ENCODE data around the gene CYP4F3. TPM values are rescaled to one million over a fixed set of nuclear protein-coding genes. Genes with fewer than 3 reads are reported as not detected.
A peak's percentile ranks its signal among the peaks of the same experiment; 100 is the strongest.
"Not testable (repeated sequence)": the region's sequence is repeated elsewhere in the genome, so short reads cannot be mapped to it uniquely, and the experiment has no call there.

CYP4F3 gene
- polyA plus RNA-seq, 6 donors from 2014 or later = not detected

DNA sequence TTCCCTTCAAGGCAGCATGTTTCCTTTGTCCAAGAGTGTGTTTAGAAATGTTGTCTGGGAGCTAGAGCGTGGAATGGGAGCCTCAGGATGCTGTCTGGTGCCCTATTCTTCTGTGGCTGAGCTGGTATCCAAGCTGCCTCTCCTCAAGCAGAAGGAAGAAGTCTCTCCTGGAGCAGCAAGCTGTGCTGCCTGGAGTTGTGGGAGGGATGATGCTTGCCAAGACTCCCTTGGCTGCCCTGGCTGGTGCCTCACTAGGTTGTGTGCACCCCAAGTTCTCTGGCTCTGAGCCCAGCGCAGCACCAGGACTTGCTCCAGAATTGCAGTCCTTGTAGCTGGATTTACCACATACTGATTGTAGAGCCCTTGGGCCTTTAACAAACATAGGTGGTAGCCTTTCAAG is 4.7 kb upstream of the CYP4F3 start:
- Mint-ChIP-seq H3K9me3 (peaks cover 0 to 7% (median 0%) of the 10 kb centered on the region in 7 donors), H3K27ac (no peak overlapping the region), H3K36me3 (no peaks in the 10 kb centered on the region), H3K4me1 (peaks cover 7 to 8% (median 8%) of the 10 kb centered on the region in 3 donors), H3K4me3 (peak overlapping the region in 1 of 8 donors; percentile 44), H3K27me3 (peaks cover 12 to 42% (median 38%) of the 10 kb centered on the region in 3 donors)
- DNase-seq (no peak), ATAC-seq (ENCODE audit: low read depth in 2 of 2) (no peak)

DNA sequence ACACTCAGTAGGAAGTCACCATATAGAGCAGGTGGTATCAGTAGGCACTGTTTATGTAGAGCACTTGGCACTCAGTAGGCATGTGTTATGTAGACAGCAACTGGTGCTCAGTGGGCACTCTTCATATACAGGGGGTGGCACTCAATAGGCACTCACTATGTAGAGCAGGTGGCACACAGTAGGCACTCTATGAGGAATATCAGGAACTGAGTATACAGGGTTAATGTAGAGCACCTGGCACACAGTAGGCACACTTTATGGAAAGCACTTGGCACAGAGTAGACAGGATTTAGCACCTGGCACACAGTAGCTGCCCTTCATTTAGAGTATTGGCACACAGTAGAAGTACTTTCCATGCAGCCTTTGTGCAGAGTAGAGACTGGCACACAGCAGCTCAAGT is 1.1 kb upstream of the CYP4F3 start:
- H3K36me3 Mint-ChIP-seq = no peaks in the 10 kb centered on the region
- H3K4me1 Mint-ChIP-seq = peaks cover 5 to 6% (median 6%) of the 10 kb centered on the region in 3 donors
- H3K4me3 Mint-ChIP-seq = no peak overlapping the region
- peaks cover 17 to 55% (median 46%) of the 10 kb centered on the region in 3 donors for H3K27me3 Mint-ChIP-seq
- no peak for DNase-seq
- no peak overlapping the region for H3K27ac Mint-ChIP-seq
- ATAC-seq (ENCODE audit: low read depth in 2 of 2) = no peak
- H3K9me3 Mint-ChIP-seq = peaks cover 0 to 5% (median under 1%) of the 10 kb centered on the region in 7 donors

DNA sequence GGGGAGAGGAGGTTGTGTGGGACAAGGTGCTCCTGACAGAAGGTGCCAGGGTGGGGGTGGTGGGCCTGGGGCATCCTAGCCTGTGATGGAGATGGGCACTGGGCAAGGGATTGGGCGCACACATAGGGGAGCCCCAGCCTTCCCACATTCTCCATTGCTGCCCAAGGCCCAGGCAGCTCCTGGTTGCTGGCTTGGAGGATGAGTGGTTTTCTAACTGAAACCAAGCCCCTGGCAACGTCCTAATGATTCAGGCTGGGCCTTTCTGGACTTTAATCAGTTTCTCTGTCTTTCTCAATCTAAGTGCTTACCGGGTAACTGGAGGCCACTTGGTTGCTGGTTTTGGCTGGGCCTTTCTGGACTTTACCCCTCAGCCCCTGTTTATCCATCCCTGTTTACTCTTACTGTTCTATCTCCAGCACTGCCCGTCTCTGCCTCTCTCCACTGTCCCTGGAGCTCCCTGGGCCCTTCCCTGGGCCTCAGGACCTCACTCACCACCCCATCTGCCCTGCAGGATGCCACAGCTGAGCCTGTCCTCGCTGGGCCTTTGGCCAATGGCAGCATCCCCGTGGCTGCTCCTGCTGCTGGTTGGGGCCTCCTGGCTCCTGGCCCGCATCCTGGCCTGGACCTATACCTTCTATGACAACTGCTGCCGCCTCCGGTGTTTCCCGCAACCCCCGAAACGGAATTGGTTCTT is 354 bp downstream of the CYP4F3 start:
- Mint-ChIP-seq H3K27ac (no peak overlapping the region), H3K27me3 (peaks cover 21 to 52% (median 36%) of the 10 kb centered on the region in 3 donors), H3K4me1 (peaks cover 5 to 6% (median 6%) of the 10 kb centered on the region in 3 donors), H3K36me3 (no peaks in the 10 kb centered on the region), H3K9me3 (peaks cover 0 to 6% (median 2%) of the 10 kb centered on the region in 7 donors), H3K4me3 (no peak overlapping the region)
- ATAC-seq (ENCODE audit: low read depth in 2 of 2) = no peak
- no peak for DNase-seq

DNA sequence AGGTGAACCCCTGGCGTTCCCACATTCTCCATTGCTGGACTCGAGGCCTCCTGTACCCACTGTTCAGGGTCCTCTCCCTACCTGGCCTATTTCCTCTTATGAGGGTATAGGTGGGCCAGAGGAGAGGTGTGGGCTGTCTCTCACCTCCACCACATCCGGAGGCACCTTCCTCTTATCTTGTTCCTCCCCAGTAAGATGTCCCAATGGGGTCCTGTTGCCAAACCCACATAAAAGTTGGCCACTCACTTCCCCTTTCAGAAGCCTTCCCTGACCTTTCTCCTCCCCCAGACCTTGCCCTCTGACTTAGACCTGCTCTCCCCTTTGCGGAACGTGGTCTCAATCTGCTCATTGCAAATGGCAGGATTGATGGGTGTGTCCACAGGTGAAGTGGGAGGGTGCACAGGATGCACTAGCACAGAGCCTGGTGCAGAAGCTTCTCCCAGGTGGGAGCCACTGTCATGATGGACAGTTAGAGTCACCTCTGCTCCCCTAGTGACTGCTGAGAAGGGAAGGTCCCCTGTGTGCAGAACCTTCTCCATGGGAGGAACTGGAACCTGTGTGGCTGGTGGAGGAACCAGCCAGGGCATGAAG is 1.3 kb downstream of the CYP4F3 start:
- DNase-seq (no peak), ATAC-seq (ENCODE audit: low read depth in 2 of 2) (peak in 1 of 2 donors; percentile 73)
- H3K36me3 Mint-ChIP-seq = no peaks in the 10 kb centered on the region
- H3K9me3 Mint-ChIP-seq = peaks cover 0 to 6% (median 2%) of the 10 kb centered on the region in 7 donors
- H3K4me1 Mint-ChIP-seq = peaks cover 5 to 6% (median 6%) of the 10 kb centered on the region in 3 donors
- H3K4me3 Mint-ChIP-seq = no peak overlapping the region
- peaks cover 26 to 51% (median 36%) of the 10 kb centered on the region in 3 donors for H3K27me3 Mint-ChIP-seq
- no peak overlapping the region for H3K27ac Mint-ChIP-seq

DNA sequence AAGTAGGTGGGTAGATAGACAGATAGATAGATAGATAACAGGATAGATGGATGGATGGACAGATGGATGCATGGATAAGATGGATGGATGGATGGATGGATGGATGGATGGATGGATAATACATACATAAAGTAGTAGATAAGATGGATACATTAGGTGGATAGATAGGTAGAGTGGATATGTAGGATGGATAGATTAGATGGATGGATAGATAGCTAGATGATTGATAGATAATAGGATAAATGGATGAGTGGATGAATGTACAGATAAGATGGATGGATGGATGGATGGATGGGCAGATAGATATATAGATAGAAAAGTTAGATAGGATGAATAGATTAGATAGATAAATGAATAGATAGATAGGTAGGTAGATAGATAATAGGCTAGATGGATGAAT is 2.1 kb downstream of the CYP4F3 start:
- Mint-ChIP-seq H3K9me3 (peaks cover 0 to 6% (median 2%) of the 10 kb centered on the region in 7 donors), H3K27me3 (peaks cover 26 to 45% (median 31%) of the 10 kb centered on the region in 3 donors), H3K4me3 (no peak overlapping the region), H3K36me3 (no peaks in the 10 kb centered on the region), H3K27ac (no peak overlapping the region), H3K4me1 (peaks cover 5 to 6% (median 6%) of the 10 kb centered on the region in 3 donors)
- ATAC-seq (ENCODE audit: low read depth in 2 of 2) (no peak), DNase-seq (no peak)

DNA sequence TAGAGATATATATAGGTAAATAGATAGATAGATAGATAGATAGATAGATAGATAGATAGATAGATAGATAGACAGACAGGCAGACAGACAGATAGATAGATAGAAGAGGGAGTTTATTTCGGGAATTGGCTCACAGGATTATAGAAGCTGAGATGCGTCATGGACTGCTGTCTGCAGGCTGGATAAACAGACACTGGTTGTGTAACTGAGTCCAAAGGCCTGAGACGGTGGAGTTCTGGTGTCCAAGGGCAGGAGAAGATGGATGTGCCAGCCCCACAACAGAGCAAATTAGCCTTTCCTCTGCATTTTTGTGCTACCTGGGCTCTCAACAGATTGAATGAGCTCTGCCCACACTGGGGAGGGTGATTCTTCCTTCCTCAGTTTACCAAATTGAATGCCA is 2.7 kb downstream of the CYP4F3 start:
- DNase-seq = no peak
- Mint-ChIP-seq H3K27ac (no peak overlapping the region), H3K36me3 (no peaks in the 10 kb centered on the region)

DNA sequence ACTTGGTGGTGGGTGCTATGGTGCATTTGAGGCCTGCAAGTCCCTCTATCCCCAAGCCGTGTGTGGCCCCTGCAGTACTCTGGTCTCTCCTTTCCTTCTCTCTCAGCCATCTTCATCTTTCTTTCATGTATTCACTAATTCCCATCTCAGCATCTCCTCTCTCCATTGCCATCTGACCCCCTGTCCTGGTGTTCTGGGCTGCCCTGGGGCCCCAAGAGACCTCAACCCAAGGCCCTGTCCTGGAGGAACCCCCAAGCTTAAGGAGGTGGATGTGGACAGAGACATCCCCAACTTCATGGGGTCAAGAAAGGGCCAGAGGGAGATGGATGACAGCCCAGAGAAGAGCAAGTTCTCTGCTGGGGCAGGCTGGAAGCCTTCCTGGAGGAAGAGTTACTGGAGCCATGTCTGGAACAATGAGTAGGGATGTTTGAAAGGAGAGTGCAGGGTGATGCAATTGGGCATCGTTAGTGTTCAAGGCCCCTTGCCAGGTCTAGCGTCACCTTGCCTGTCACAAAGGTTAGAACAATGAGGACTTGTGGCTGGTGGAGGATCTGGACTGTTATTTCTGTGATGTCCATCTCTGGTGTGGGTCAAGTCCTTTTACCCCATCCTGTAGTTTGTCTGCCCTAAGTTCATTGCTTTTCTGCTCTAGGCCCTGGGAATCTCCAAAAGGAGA is 3.5 kb downstream of the CYP4F3 start:
- no peak for ATAC-seq (ENCODE audit: low read depth in 2 of 2)
- Mint-ChIP-seq H3K36me3 (no peaks in the 10 kb centered on the region), H3K4me3 (no peak overlapping the region), H3K27me3 (peaks cover 25 to 42% (median 28%) of the 10 kb centered on the region in 3 donors), H3K4me1 (peaks cover 5 to 6% (median 6%) of the 10 kb centered on the region in 3 donors), H3K9me3 (peaks cover 0 to 6% (median 2%) of the 10 kb centered on the region in 7 donors), H3K27ac (no peak overlapping the region)
- no peak for DNase-seq

More for the DNA sequence above, 2.7 kb downstream of the CYP4F3 start:
- no peak for ATAC-seq (ENCODE audit: low read depth in 2 of 2)
- Mint-ChIP-seq H3K4me3 (no peak overlapping the region), H3K9me3 (peaks cover 0 to 6% (median 2%) of the 10 kb centered on the region in 7 donors), H3K4me1 (peaks cover 5 to 6% (median 6%) of the 10 kb centered on the region in 3 donors), H3K27me3 (peaks cover 26 to 43% (median 29%) of the 10 kb centered on the region in 3 donors)

DNA sequence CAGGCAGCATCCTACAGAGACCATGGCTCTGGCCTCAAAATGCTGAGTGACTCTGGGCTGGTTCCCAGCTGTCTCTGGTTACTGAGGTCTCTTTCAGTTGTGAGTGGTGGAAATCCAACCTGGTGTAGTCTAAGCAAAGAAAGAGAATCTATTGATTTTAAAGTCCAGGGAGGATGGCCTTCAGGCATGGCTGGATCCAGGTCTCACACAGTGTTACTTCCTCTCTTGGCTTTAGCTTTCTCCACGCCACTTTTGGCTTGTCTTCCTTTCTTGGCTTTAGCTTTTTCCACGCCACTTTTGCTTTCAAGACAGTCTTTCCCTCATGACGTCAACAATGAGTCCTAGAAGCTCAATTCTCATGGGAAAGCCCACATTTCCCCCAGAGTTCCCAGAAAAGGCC is 4.1 kb downstream of the CYP4F3 start:
- Mint-ChIP-seq H3K4me3 (no peak overlapping the region), H3K36me3 (no peaks in the 10 kb centered on the region), H3K9me3 (peaks cover 0 to 6% (median 2%) of the 10 kb centered on the region in 7 donors), H3K4me1 (peaks cover 5 to 6% (median 6%) of the 10 kb centered on the region in 3 donors), H3K27ac (no peak overlapping the region), H3K27me3 (peaks cover 19 to 43% (median 22%) of the 10 kb centered on the region in 3 donors)
- no peak for ATAC-seq (ENCODE audit: low read depth in 2 of 2)
- DNase-seq = no peak

DNA sequence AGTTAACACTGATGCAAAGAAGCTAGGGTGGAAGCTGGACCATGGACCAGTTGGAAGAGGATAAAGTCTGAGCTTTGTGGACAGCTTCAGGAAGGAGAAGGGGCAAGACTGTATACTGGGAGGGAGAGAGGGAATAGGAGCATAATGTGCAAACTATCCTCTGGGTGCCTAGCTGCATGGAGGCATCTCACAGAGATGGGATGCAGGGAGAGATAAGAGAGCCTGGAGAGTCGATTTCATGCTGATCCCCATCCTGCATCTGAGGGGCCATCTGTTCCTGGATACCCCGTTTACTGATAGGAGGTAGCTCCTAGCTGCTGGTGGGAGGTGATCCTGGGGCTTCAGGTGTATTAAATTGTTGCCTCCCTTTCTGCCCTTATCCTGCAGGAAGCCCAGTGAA is 8.8 kb downstream of the CYP4F3 start:
- Mint-ChIP-seq H3K36me3 (no peaks in the 10 kb centered on the region), H3K27me3 (peaks cover 26 to 63% (median 45%) of the 10 kb centered on the region in 3 donors), H3K4me1 (no peaks in the 10 kb centered on the region), H3K4me3 (no peak overlapping the region), H3K9me3 (peaks cover 0 to 6% (median 1%) of the 10 kb centered on the region in 7 donors), H3K27ac (peak overlapping the region in 1 of 6 donors; percentile 77)
- no peak for ATAC-seq (ENCODE audit: low read depth in 2 of 2)
- no peak for DNase-seq

DNA sequence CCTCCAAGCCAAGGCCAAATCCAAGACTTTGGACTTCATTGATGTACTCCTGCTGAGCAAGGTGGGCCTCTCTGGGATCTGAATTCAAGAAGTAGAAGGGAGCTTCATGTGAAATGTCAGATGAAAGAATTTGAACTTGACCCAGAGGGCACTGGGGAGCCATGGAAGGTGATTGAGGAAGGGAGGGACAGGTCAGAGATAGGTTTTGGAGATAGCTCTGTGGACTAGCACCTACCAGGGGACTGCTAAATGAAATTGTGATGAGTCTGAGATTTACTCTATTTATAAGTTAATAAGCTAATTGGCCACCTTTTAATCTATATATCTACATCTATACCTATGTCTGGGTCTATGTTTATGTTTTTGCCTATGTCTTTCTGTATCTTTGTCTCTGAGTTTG is 9.4 kb downstream of the CYP4F3 start:
- H3K27me3 Mint-ChIP-seq = peaks cover 32 to 63% (median 51%) of the 10 kb centered on the region in 3 donors
- not testable (repeated sequence) for H3K27ac Mint-ChIP-seq; H3K4me1 Mint-ChIP-seq; H3K36me3 Mint-ChIP-seq; ATAC-seq (ENCODE audit: low read depth in 2 of 2); H3K4me3 Mint-ChIP-seq; DNase-seq; H3K9me3 Mint-ChIP-seq

DNA sequence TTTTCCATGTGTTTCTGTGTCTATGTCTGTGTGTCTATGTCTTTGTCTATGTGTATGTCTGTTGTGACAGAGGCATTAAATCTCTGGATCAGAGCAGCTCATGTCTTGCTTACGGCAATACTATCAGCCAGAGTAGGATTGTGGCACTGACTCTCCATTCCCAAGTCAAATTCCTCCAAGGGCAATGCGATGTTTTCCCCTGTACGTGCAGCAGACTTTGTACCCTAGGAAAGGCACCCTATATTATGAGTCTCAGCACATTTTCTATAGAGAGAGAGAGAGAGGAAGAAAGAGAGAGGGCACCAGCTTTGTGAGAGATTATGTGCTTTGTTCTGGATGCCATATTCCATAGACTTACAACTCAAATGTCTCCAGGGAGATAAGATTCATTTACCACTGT is 11.1 kb downstream of the CYP4F3 start:
- no peaks in the 10 kb centered on the region for H3K4me1 Mint-ChIP-seq
- H3K27me3 Mint-ChIP-seq = peaks cover 39 to 63% (median 53%) of the 10 kb centered on the region in 3 donors
- H3K4me3 Mint-ChIP-seq = no peak overlapping the region
- H3K9me3 Mint-ChIP-seq = peaks cover 0 to 2% (median 0%) of the 10 kb centered on the region in 7 donors
- DNase-seq = no peak
- H3K27ac Mint-ChIP-seq = no peak overlapping the region
- no peaks in the 10 kb centered on the region for H3K36me3 Mint-ChIP-seq
- no peak for ATAC-seq (ENCODE audit: low read depth in 2 of 2)

DNA sequence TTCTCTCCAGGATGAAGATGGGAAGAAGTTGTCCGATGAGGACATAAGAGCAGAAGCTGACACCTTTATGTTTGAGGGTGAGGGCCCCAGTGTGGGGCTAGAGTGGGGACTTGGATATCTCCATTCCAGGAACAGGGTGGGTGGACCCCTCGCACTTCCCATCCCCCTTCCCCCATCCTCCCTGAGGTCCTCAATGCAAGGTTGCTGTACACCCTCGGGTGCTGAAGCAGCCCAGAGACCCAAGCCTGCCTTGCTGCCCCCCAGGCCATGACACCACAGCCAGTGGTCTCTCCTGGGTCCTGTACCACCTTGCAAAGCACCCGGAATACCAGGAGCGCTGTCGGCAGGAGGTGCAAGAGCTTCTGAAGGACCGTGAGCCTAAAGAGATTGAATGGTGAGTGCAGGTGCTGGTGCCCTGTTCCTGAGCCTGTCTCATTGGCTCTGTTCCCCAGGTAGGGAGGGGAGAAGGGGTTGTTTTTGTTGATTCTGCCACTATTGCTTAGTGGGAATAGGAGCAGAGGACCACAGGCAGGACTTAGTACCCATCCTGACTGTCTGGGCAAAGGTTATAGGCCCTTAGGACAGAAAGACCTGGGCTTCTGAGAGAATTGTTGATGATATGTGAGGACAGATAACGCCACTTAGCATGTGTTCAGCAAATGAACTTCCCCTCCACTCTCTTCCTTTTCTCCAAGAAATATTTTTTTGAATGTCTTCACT is 12.0 kb downstream of the CYP4F3 start:
- Mint-ChIP-seq H3K4me3 (no peak overlapping the region), H3K9me3 (peaks cover 0 to 2% (median 0%) of the 10 kb centered on the region in 7 donors), H3K27me3 (peaks cover 42 to 65% (median 59%) of the 10 kb centered on the region in 3 donors), H3K27ac (no peak overlapping the region), H3K4me1 (no peaks in the 10 kb centered on the region), H3K36me3 (no peaks in the 10 kb centered on the region)
- ATAC-seq (ENCODE audit: low read depth in 2 of 2) (no peak), DNase-seq (no peak)

DNA sequence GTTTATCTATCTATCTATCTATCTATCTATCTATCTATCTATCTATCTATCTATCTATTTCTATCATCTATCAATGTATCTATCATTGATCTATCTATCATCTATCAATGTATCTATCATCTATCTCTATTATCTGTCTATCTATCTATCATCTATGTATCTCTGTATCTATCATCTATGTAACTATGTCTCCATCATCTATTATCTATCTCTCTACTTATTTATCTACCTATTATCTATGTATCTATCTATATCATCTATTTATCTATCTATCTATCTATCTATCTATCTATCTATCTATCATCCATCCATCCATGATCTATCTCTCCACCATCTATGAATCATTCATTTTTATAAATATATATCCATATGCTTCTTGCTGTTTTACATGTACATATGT is 15.8 kb downstream of the CYP4F3 start:
- Mint-ChIP-seq H3K4me1 (no peaks in the 10 kb centered on the region), H3K36me3 (peaks cover 0 to 3% of the 10 kb centered on the region in 2 donors), H3K27ac (no peak overlapping the region), H3K9me3 (peaks cover 0 to 5% (median 3%) of the 10 kb centered on the region in 7 donors), H3K27me3 (peaks cover 51 to 63% (median 55%) of the 10 kb centered on the region in 3 donors), H3K4me3 (no peak overlapping the region)
- ATAC-seq (ENCODE audit: low read depth in 2 of 2) (no peak), DNase-seq (no peak)

All from naive B cell (primary cell).